HG02763 (cell line): ENCODE measurements around the gene TMPRSS11F.

Experiments used
- ATAC-seq: cut with Tn5 transposase; IDR thresholded peaks from one replicate; pipeline ENCODE4 v1.9.1; 2021; ENCODE audit warnings: mild to moderate bottlenecking, moderate library complexity; ENCODE audit not compliant: unreplicated experiment

TMPRSS11F gene

DNA sequence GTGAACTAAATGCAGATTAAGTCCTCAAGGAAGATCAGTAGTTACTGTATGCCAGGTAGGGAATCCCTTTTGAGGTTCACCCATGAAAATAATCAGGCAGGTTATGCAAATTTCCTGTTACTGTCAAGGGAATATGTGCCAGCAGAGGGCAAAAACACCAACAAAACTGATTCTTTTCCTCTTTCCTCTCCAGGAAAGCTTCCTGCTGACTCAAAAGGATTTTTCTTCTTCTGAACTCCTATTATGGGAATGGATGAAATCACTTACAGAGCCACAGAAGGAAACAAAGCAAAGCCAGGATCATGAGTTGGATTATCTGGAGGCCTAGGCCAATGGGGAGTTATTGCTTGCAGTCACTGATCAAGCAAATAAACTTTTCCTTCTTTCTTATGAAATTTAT, 49.7 kb downstream of the TMPRSS11F start:
- no peak for ATAC-seq

DNA sequence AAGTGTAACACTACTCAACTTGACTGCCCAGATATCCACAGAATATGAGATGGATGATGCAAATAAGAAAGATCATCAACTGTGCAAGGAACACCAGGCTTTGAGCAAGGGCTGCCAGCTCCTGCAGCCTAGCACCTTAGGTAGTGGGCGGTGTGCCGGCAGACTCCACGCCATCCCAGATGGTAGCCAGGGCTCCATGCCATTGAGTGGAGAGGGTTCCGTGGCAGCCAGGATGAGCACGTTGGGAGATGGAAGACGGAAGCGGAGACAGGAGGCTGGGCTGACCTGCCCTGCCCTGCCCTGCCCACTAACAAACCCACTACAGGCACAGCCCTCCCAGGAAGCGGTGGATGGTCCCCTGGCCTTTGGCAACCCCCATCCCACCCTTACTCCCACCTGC, 51.9 kb downstream of the TMPRSS11F start:
- ATAC-seq, result no peak

DNA sequence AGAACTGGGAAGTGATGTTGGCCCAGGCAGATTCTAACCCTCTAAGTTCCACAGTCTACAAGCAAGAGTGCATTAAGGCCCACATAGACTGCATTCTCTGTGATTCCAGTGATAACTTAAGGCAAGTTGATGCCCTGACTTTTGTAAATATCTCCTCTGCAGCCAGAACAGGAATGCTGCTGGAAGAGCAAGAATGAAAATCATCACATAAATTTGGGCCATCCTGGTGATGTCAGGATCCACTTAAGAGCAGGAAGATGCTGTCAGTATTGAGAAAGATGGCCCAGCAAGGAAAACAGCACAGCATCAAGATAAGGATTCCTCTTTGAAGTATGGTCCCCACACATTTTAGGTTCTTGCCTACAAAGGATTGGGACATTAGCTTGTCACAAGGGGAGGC, 52.4 kb downstream of the TMPRSS11F start:
- ATAC-seq, result no peak

DNA sequence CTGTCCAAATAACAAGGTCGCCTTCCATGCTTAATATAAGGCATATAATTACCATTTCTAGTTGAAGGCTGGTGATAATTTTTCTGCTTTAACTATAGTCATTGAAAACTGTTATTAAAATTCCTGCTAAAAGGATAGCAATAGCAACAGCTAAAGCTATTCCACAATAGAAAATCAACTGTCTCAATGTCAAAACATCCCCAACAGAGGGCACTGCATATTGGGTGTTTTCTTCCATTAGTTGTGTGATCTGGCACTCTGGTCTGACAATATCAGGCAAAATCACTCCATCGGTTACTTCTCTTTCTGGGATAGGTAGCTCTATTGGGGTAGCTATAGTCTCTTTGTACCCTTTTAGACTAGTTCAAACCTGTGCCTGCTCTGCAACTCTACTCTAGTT, 53.5 kb downstream of the TMPRSS11F start:
- ATAC-seq, result no peak

DNA sequence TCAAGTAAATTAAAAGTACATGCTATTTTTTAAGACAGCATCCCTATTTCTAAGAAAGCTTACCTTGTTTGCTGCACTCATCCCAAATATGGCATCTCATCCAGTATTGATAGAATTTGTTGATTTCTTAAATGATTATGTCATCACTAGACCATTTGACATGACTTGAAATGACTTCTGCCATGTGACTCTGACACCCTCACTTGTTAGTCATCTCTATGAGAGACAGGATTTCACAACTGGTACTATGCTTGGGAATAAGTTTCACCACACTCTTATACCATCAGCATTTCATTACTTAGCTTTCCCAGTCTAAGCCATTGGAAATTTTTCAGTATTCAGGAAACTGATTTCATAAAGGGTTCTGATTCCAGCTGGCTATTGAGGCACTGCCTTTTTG, 55.3 kb downstream of the TMPRSS11F start:
- no peak for ATAC-seq

DNA sequence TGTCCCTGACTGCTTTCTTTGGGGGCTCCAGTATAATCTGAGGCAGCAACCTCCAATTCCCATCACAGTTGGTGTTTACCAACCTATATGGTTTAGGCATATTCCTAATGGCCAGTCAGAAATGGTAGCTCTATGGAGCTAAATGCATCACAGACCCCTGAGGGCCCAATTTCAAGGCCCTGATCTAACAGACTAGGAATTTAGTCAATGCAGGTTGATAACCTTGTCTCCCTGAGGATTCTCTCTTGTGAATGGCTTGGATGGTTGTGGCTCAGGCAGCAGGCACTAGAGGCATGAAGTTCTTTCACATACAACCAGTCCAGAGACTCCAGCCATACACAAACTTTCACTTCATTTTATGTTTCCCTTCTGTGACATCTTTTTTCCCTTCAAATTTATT, 59.4 kb downstream of the TMPRSS11F start:
- ATAC-seq, result no peak

DNA sequence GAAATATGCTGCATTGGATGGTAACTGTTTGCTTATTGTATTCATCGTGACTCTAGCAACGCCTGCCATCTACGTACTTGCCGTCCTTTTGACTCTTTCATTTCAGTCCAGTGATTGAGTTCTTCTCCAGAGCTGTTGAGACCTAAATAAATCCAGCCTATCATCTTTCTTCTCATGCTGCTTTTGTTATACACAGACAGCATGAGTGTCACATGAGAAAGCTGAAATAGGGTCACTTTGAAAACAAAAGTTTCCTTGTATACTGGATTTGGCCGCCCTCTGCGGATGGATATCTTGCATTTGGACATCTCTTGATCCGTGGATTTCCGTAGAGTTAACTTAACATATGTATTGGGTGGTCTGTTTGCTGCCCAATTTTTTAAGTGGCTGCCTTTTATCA, 67.2 kb downstream of the TMPRSS11F start:
- no peak for ATAC-seq

DNA sequence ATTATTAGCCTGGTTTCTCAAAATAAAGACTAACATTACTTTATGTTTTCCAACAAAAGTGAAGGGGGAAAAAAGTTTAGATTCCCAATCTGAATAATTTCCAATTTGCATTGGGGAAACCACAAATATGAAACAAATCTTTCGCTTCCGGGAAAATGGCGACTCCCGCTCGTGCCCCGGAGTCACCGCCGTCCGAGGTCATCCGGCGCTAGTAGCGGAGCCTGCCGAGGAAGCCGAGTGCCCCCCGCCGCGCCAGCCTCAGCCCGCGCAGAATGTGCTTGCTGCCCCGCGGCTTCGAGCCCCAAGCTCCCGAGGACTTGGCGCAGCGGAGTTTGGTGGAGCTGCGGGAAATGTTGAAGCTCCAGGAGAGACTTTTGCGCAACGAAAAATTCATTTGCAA, 91.4 kb downstream of the TMPRSS11F start:
- ATAC-seq, result no peak

DNA sequence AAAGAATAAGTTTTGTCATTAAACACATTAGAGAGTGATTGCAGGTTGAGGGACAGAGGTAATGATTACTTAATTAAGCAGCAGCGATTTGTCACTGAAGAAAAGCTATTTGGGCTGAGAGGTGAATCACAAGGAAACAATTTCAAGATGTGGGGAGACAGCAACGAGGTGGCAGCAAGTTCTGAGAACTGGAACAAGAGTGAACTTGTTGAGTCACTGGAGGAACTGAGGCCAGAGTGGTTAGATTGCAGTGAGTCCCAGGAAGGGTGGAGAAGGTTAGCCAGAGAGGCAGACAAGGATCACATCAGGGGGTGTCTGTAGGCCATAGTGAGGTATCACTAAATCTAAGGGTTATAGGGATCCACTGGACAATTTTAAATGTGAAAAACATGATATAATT, 108.5 kb downstream of the TMPRSS11F start:
- ATAC-seq, result no peak

DNA sequence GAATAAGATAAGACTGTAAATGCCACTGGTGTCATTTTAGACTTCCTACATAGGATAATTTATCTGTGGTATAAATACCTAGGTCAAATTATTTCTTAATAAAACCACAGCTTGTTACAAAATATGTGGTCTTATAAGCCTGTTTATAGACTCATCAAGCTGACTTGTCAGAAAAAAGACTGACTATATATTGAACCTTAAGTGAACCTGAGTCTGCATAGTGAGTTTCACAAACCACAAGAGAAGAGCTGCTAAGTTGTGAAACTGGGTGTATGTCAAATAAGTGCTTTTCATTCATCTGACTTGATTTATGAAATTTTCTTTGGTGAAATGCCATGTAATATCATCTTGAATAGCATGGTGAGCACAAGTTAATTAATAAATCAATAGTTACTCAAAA, 118.0 kb downstream of the TMPRSS11F start:
- ATAC-seq, result no peak
